Measurements from ENCODE around the gene GPS1. TPM values are rescaled to one million over a fixed set of nuclear protein-coding genes. Genes with fewer than 3 reads are reported as not detected.

The GPS1 gene
- total and polyA plus RNA-seq, 11 donors: 76.7 to 151 (median 85.0) TPM

DNA sequence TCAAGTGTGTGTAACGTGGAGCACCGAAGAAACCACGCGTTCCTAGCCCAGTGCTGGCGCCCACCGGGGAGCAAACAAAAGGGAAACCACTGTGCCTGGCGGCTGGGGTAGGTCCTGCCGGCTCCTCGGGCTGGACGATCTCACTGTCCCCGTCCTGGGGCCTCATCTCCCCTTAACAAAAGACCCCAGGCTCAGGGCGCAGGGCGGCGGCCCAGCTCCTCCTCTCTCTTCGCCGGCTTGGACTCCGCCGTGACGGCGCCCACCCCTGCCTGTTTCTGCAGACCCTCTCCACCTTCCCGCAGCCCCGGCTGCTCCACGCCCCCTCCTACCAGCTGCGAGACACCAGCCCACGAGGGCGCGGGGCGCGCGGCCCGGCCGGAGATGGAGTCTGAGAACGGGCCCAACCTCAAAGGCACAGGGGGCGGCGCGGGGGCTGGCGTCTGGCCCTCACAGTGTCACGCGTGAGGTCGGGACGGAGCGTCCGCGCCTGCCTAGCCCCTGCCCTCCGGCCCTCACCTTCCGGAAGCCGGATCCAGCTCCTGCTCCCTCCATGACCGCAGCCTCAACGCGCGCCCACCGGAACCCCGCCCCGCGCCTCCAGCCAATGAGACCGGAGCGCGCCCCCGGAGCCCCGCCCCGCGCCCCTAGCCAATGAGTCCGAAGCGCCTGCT lies 29.3 kb upstream of the GPS1 start, which contains the start of gene CENPX:
CENPX (minus strand) TSS at position 569 of the 671 bp plus-strand sequence; CDS start at position 552, 17 bp downstream.
- H3K27ac ChIP-seq: peak within 1 kb of the TSS in 11 of 12 donors; percentile 32 to 85 (median 73)
- DNase-seq (no peak), ATAC-seq (no peak)
- intact Hi-C loops (cut with DNase I): loop anchor here in 6 of 10 donors (2.0 to 10.0 kb wide), 5 partner anchors 45 to 162 kb away; partner anchors contain the start of genes ASPSCR1 (in 4 of the 6) and P4HB (in 2 of the 6)
- H3K4me3 ChIP-seq: peak within 1 kb of the TSS; percentile 77 to 99 (median 94)
- 1% methylated on average over 20 to 64 of the region's 64 CpGs for WGBS, 4 donors
- H3K36me3 ChIP-seq: peaks cover 0 to 14% (median 6%) of the 10 kb centered on the region in 9 donors
- H3K9me3 ChIP-seq: no peaks in the 10 kb centered on the region
- H3K27me3 ChIP-seq: no peaks in the 10 kb centered on the region
- peaks cover 5 to 37% (median 23%) of the 10 kb centered on the region in 12 donors for H3K4me1 ChIP-seq
- TF ChIP-seq, protein P1, sequence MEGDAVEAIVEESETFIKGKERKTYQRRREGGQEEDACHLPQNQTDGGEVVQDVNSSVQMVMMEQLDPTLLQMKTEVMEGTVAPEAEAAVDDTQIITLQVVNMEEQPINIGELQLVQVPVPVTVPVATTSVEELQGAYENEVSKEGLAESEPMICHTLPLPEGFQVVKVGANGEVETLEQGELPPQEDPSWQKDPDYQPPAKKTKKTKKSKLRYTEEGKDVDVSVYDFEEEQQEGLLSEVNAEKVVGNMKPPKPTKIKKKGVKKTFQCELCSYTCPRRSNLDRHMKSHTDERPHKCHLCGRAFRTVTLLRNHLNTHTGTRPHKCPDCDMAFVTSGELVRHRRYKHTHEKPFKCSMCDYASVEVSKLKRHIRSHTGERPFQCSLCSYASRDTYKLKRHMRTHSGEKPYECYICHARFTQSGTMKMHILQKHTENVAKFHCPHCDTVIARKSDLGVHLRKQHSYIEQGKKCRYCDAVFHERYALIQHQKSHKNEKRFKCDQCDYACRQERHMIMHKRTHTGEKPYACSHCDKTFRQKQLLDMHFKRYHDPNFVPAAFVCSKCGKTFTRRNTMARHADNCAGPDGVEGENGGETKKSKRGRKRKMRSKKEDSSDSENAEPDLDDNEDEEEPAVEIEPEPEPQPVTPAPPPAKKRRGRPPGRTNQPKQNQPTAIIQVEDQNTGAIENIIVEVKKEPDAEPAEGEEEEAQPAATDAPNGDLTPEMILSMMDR (IDR thresholded peaks at IDR 0.05): no peak
- peak in 1 of 2 donors; percentile 58 for TF ChIP-seq POLR2A (IDR thresholded peaks at IDR 0.05)

DNA sequence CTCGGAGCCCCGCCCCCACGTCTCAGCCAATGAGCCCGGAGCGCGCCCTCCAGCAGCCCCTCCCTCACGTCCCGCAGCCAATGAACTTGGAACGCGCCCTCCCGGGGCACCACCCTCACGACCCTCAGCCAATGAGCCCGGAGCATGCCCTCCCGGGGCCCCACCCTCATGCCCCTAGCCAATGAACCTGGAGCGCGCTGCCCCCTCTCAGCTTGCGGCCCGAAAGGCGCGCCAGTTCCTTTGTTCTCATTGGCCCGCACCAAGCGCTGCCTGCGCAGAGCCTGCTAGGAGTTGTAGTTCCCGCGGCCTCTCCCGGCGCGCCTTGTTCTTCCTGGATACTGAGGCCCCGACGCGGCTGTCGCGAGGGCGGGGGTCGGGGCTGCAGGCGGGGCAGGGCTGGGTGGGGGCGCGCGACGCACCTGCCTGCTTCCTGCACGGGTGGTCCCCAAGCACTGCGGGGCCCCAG lies 28.7 kb upstream of the GPS1 start, which contains the start of gene LRRC45:
LRRC45 (plus strand) TSS at position 325 of the 466 bp plus-strand sequence. CDS start 339 bp downstream, outside the sequence.
- peaks cover 5 to 37% (median 23%) of the 10 kb centered on the region in 12 donors for H3K4me1 ChIP-seq
- TF ChIP-seq, protein P1 (IDR thresholded peaks at IDR 0.05): no peak
- TF ChIP-seq POLR2A (IDR thresholded peaks at IDR 0.05): no peak
- H3K36me3 ChIP-seq: peaks cover 0 to 14% (median 6%) of the 10 kb centered on the region in 9 donors
- peak; percentile 94 to 98 (median 96) for ATAC-seq
- peak; percentile 100 for DNase-seq
- H3K27ac ChIP-seq: peak within 1 kb of the TSS in 11 of 12 donors; percentile 32 to 85 (median 73)
- 0% methylated on average over 10 to 42 of the region's 42 CpGs for whole genome bisulfite sequencing, 4 donors
- peak within 1 kb of the TSS; percentile 77 to 99 (median 94) for H3K4me3 ChIP-seq
- no peaks in the 10 kb centered on the region for H3K9me3 ChIP-seq
- intact Hi-C loops (cut with DNase I): loop anchor here in 6 of 10 donors (1.0 to 10.0 kb wide), 6 partner anchors 46 to 162 kb away; partner anchors contain the start of genes ASPSCR1 (in 4 of the 6), P4HB (in 2 of the 6) and FASN (in 1 of the 6)
- H3K27me3 ChIP-seq: no peaks in the 10 kb centered on the region

DNA sequence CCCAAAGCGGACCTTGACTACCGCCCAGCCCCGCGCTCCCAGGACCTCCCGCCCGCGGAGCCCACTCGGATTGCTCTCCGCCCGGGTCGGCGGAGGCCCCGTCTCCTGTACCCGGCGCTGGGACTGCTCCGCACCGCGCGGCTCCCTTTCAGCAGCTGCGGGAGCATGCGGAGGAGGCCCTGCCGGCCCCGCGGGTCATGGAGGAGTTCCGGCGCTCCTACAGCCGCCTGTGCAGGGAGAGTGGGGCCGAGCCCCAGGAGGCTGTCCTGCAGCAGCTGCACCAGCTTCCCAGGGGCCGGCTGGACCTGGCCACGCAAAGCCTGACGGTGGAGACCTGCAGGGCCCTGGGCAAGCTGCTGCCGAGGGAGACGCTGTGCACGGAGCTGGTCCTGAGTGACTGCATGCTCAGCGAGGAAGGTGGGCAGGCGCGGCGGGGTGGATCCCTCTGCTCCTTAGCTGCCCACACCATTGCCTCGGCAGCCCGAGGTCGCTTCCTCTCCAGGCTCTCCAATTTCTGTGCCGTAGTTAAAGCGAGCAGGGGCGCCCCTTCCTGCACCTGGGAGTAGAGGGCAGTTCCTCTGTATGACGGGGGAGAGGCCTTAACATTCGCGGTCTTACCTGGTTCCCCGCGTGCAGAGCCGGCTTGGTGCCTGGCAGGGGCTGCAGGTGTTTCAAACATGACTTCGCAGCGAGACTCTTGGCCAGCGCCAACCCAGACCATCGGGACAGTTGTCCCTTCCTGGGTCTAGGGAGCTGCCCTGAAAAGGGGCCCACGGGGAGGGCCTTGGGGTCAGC lies 28.1 kb upstream of the GPS1 start:
- H3K27me3 ChIP-seq: no peaks in the 10 kb centered on the region
- no peaks in the 10 kb centered on the region for H3K9me3 ChIP-seq
- H3K4me3 ChIP-seq: peak overlapping the region; percentile 58 to 98 (median 91)
- TF ChIP-seq POLR2A (IDR thresholded peaks at IDR 0.05): no peak
- TF ChIP-seq, protein P1 (IDR thresholded peaks at IDR 0.05): no peak
- H3K4me1 ChIP-seq: peaks cover 5 to 37% (median 23%) of the 10 kb centered on the region in 12 donors
- WGBS, 4 donors: 1 to 10% (median 8%) methylated on average over 21 to 55 of the region's 55 CpGs
- ATAC-seq: peak in 2 of 4 donors; percentile 0 to 3
- intact Hi-C loops (cut with DNase I): loop anchor here in 6 of 10 donors (1.0 to 10.0 kb wide), 6 partner anchors 46 to 163 kb away; partner anchors contain the start of genes ASPSCR1 (in 4 of the 6), P4HB (in 2 of the 6) and FASN (in 1 of the 6)
- peak overlapping the region in 9 of 12 donors; percentile 19 to 61 (median 47) for H3K27ac ChIP-seq
- H3K36me3 ChIP-seq: peaks cover 0 to 10% (median 3%) of the 10 kb centered on the region in 9 donors
- no peak for DNase-seq
